GM23338 (cell line): Measurements from ENCODE around the gene NUTM2D.
"Not testable (repeated sequence)": the region's sequence is repeated elsewhere in the genome, so short reads cannot be mapped to it uniquely, and the experiment has no call there.

Experiments used
- CREB1 ChIP-seq: fragments of 250-450 bp; sonication (Bioruptor Pico); IDR thresholded peaks from 2 replicates; pipeline ENCODE4 v1.5.0; 2020; ENCODE audit warnings: low read depth, mild to moderate bottlenecking, moderate library complexity
- EZH2 ChIP-seq: fragments of 200-600 bp; sonication (generic); IDR thresholded peaks from one replicate; pipeline ENCODE4 v1.8.0; 2017; ENCODE audit warnings: antibody characterized with exemption, mild to moderate bottlenecking, low read depth; ENCODE audit not compliant: unreplicated experiment
- EZH2phosphoT487 ChIP-seq: fragments of 200-600 bp; sonication (generic); IDR thresholded peaks from one replicate; pipeline ENCODE4 v1.8.1; 2018; ENCODE audit warnings: antibody characterized with exemption; ENCODE audit not compliant: unreplicated experiment
- POLR2AphosphoS5 ChIP-seq: IDR thresholded peaks from 2 replicates; pipeline ENCODE4 v1.6.1; 2016; ENCODE audit warnings: antibody characterized with exemption, low read depth
- ZNF114 ChIP-seq: fragments of 250-450 bp; sonication (Bioruptor Pico); IDR thresholded peaks from 2 replicates; pipeline ENCODE4 v1.5.0; 2020; ENCODE audit warnings: mild to moderate bottlenecking, moderate library complexity
- ZNF331 ChIP-seq: fragments of 250-450 bp; sonication (Bioruptor Pico); IDR thresholded peaks from 2 replicates; pipeline ENCODE4 v1.5.0; 2020; ENCODE audit warnings: low read depth, mild to moderate bottlenecking, moderate library complexity
- TF ChIP-seq, protein P1 (sequence below), 2 experiments: fragments of 200-600 bp in 1 of 2; sonication (generic) in 1 of 2; conservative IDR thresholded peaks; 2 replicates each; pipeline versions ENCODE4 v1.5.1 to v1.6.1; 2016 to 2017; ENCODE audit warnings: antibody characterized with exemption in 2 of 2, low read depth in 2 of 2, mild to moderate bottlenecking in 2 of 2, moderate library complexity in 1 of 2
- TF ChIP-seq, protein P2 (sequence below): IDR thresholded peaks from one replicate; pipeline ENCODE4 v1.6.1; 2018; ENCODE audit warnings: antibody characterized with exemption; ENCODE audit not compliant: unreplicated experiment

DNA sequence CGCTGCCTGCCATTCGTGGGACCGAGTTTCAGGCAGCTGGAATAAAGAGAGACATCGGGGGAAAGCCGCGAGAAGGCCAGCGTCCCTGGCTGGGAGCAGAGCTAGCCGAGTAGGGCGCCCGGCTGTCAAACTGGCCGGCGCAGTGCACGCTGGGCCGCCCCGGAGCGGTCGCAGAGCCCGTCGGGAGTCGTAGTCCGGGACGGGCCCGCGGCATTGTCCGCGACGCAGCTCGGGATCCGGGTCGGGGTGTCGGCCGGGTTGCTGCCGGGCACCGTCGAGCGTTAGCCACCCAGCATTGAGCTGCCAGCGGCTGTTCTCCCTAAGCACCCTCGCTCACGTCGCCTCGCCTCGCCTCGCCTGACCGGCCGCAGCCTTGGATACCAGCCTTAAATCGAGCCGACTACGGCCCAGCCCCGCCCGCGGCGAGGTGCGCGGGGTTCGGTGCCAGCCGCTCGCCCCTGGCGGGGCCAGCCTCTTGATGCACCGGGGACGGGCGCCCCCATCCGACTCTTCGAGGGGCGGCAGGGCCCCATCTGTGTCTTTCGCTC is 14.8 kb upstream of the NUTM2D start:
- TF ChIP-seq ZNF331 (CRISPR knock-in tag); EZH2phosphoT487; EZH2; ZNF114; CREB1 (CRISPR knock-in tag): not testable (repeated sequence)
- TF ChIP-seq, protein P1, sequence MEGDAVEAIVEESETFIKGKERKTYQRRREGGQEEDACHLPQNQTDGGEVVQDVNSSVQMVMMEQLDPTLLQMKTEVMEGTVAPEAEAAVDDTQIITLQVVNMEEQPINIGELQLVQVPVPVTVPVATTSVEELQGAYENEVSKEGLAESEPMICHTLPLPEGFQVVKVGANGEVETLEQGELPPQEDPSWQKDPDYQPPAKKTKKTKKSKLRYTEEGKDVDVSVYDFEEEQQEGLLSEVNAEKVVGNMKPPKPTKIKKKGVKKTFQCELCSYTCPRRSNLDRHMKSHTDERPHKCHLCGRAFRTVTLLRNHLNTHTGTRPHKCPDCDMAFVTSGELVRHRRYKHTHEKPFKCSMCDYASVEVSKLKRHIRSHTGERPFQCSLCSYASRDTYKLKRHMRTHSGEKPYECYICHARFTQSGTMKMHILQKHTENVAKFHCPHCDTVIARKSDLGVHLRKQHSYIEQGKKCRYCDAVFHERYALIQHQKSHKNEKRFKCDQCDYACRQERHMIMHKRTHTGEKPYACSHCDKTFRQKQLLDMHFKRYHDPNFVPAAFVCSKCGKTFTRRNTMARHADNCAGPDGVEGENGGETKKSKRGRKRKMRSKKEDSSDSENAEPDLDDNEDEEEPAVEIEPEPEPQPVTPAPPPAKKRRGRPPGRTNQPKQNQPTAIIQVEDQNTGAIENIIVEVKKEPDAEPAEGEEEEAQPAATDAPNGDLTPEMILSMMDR (conservative IDR thresholded peaks at IDR 0.05; ENCODE audit: low read depth in 2 of 2): peak; percentile 42 to 55
- TF ChIP-seq POLR2AphosphoS5: peak; percentile 41
- TF ChIP-seq, protein P2, sequence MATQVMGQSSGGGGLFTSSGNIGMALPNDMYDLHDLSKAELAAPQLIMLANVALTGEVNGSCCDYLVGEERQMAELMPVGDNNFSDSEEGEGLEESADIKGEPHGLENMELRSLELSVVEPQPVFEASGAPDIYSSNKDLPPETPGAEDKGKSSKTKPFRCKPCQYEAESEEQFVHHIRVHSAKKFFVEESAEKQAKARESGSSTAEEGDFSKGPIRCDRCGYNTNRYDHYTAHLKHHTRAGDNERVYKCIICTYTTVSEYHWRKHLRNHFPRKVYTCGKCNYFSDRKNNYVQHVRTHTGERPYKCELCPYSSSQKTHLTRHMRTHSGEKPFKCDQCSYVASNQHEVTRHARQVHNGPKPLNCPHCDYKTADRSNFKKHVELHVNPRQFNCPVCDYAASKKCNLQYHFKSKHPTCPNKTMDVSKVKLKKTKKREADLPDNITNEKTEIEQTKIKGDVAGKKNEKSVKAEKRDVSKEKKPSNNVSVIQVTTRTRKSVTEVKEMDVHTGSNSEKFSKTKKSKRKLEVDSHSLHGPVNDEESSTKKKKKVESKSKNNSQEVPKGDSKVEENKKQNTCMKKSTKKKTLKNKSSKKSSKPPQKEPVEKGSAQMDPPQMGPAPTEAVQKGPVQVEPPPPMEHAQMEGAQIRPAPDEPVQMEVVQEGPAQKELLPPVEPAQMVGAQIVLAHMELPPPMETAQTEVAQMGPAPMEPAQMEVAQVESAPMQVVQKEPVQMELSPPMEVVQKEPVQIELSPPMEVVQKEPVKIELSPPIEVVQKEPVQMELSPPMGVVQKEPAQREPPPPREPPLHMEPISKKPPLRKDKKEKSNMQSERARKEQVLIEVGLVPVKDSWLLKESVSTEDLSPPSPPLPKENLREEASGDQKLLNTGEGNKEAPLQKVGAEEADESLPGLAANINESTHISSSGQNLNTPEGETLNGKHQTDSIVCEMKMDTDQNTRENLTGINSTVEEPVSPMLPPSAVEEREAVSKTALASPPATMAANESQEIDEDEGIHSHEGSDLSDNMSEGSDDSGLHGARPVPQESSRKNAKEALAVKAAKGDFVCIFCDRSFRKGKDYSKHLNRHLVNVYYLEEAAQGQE: not testable (repeated sequence)
